ENCODE results near the gene COL6A3. TPM values are rescaled to one million over a fixed set of nuclear protein-coding genes. Genes with fewer than 3 reads are reported as not detected.

The COL6A3 gene, protein sequence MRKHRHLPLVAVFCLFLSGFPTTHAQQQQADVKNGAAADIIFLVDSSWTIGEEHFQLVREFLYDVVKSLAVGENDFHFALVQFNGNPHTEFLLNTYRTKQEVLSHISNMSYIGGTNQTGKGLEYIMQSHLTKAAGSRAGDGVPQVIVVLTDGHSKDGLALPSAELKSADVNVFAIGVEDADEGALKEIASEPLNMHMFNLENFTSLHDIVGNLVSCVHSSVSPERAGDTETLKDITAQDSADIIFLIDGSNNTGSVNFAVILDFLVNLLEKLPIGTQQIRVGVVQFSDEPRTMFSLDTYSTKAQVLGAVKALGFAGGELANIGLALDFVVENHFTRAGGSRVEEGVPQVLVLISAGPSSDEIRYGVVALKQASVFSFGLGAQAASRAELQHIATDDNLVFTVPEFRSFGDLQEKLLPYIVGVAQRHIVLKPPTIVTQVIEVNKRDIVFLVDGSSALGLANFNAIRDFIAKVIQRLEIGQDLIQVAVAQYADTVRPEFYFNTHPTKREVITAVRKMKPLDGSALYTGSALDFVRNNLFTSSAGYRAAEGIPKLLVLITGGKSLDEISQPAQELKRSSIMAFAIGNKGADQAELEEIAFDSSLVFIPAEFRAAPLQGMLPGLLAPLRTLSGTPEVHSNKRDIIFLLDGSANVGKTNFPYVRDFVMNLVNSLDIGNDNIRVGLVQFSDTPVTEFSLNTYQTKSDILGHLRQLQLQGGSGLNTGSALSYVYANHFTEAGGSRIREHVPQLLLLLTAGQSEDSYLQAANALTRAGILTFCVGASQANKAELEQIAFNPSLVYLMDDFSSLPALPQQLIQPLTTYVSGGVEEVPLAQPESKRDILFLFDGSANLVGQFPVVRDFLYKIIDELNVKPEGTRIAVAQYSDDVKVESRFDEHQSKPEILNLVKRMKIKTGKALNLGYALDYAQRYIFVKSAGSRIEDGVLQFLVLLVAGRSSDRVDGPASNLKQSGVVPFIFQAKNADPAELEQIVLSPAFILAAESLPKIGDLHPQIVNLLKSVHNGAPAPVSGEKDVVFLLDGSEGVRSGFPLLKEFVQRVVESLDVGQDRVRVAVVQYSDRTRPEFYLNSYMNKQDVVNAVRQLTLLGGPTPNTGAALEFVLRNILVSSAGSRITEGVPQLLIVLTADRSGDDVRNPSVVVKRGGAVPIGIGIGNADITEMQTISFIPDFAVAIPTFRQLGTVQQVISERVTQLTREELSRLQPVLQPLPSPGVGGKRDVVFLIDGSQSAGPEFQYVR (N-terminal part only)
- 0.29 TPM for total RNA-seq (2013)
- polyA plus RNA-seq (not detected), polyA minus RNA-seq (under 0.01 TPM in 1 of 2 replicates, not detected in the other), total RNA-seq (0 to 6.5 (median 0.12) reads per million in 11 experiments)

- H3K9me3 ChIP-seq (replicated peaks in 1 of 2; ENCODE audit: control insufficient read depth in 1 of 2, insufficient read depth in 1 of 2, low read length in 2 of 2): no peaks in the 10 kb centered on the region
- H3K4me2 ChIP-seq (replicated peaks; ENCODE audit: extremely low read depth, low read length, poor library complexity, severe bottlenecking): no peak within 1 kb of the TSS
- peak within 1 kb of the TSS in 1 of 7 donors; percentile 49 for H3K27ac Mint-ChIP-seq
- no peaks in the 10 kb centered on the region for H4K20me1 ChIP-seq (ENCODE audit: insufficient read depth, low read length)
- H3K27ac ChIP-seq (ENCODE audit: low read depth in 1 of 2, low read length in 2 of 2): no peak within 1 kb of the TSS
- H3K27me3 ChIP-seq (ENCODE audit: control insufficient read depth in 2 of 2, insufficient read depth in 2 of 2, low read length in 2 of 2): no peaks in the 10 kb centered on the region
- no peaks in the 10 kb centered on the region for H3K36me3 ChIP-seq (replicated peaks in 1 of 2; ENCODE audit: control insufficient read depth in 1 of 2, insufficient read depth in 2 of 2, low read length in 2 of 2)
- DNase-seq: no peak
- no peaks in the 10 kb centered on the region for H3K9me3 Mint-ChIP-seq
- H3K36me3 Mint-ChIP-seq: no peaks in the 10 kb centered on the region
- H2AFZ ChIP-seq (ENCODE audit: insufficient read depth, low read depth, low read length, poor library complexity, severe bottlenecking): no peak within 1 kb of the TSS
- peaks cover 10 to 30% (median 14%) of the 10 kb centered on the region in 3 donors for H3K27me3 Mint-ChIP-seq (ENCODE audit: low read depth in 3 of 3)
- no peaks in the 10 kb centered on the region for H3K4me1 ChIP-seq (ENCODE audit: control insufficient read depth in 1 of 2, insufficient read depth in 2 of 2, low read length in 2 of 2)
- TF ChIP-seq, protein P1, sequence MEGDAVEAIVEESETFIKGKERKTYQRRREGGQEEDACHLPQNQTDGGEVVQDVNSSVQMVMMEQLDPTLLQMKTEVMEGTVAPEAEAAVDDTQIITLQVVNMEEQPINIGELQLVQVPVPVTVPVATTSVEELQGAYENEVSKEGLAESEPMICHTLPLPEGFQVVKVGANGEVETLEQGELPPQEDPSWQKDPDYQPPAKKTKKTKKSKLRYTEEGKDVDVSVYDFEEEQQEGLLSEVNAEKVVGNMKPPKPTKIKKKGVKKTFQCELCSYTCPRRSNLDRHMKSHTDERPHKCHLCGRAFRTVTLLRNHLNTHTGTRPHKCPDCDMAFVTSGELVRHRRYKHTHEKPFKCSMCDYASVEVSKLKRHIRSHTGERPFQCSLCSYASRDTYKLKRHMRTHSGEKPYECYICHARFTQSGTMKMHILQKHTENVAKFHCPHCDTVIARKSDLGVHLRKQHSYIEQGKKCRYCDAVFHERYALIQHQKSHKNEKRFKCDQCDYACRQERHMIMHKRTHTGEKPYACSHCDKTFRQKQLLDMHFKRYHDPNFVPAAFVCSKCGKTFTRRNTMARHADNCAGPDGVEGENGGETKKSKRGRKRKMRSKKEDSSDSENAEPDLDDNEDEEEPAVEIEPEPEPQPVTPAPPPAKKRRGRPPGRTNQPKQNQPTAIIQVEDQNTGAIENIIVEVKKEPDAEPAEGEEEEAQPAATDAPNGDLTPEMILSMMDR (IDR thresholded peaks at IDR 0.05): no peak
- H3K4me3 ChIP-seq (replicated peaks in 1 of 3; ENCODE audit: low read depth in 2 of 3, low read length in 3 of 3): no peak within 1 kb of the TSS
- no peaks in the 10 kb centered on the region for H3K4me1 Mint-ChIP-seq
- no peaks in the 10 kb centered on the region for H3K79me2 ChIP-seq (ENCODE audit: insufficient read depth, low read length)
- no peak within 1 kb of the TSS for H3K9ac ChIP-seq (ENCODE audit: insufficient read depth, low read length, poor library complexity, severe bottlenecking)
- no peak within 1 kb of the TSS for H3K4me3 Mint-ChIP-seq
- intact Hi-C loops (cut with micrococcal nuclease): no loop called here
- 75% methylated on average over 9 of the region's 16 CpGs for WGBS (ENCODE audit: insufficient coverage)
Observed at GRCh38 chr2:237413777-237414661, at the start of gene COL6A3. COL6A3 (minus strand) TSS chr2:237414164; CDS start chr2:237396817, 17,347 bp downstream.

Measured in CD14-positive monocyte (primary cell).